Measurements from ENCODE around the gene SLC22A2.

The SLC22A2 gene

GRCh38 chr6:160203522-160203921 is 55.1 kb downstream of the SLC22A2 start:
- no peak for DNase-seq

DNA sequence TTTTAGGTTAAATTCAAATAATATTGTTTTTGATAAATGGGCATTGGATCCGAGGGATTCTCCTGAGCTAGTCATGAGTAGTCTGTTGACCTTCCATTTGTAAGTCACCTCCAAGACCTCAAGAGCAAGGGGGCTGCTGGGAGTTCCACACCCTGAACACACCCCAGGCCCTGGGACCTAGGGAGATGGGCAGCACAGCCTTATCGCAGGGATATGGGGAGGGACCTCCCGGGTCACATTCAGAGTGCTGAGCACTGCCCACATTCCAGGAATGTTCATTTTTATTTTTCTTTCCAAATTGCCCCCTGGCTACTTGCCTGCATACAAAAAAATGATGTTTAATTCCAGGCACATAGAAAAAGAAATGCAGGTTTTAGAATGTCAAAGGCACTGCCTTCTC is 55.5 kb downstream of the SLC22A2 start:
- no peak for DNase-seq

DNA sequence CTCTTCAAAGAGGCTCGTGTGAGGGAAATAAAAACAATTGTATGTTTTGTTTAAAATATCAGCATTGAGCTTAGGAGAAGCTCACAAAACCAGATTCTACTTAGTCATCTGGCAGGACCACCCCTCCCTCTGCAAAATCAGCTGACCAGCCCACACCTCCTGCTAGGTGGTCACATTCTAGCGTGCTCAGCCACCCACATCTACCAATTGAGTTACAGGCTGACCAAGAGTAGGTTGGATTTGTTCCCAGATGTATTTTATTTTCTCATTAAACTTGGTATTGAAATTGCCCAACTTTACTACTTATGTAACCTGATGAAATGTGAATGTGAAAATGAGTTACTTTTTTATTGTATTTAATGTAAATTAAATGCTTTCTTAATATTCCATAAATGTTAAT is 56.2 kb downstream of the SLC22A2 start:
- no peak for DNase-seq

DNA sequence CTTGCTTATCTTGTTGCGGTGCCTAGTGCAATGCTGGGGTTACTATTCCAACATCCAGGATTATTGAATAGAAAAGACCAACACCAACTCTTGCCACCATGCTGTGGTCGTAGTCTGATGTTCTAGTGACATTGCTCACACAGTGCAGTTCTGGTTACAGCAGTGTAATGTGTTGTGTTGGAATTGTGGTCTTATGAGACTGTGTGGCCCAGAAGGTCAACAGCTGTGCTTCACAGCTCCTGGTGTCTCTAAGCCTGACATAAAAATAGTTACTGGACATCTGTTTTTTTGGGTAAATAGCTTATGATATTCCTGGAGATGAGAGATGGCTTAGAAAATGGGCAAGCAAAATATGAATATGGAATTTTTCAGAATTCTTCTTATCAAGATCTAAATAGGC is 57.6 kb downstream of the SLC22A2 start:
- DNase-seq = no peak

DNA sequence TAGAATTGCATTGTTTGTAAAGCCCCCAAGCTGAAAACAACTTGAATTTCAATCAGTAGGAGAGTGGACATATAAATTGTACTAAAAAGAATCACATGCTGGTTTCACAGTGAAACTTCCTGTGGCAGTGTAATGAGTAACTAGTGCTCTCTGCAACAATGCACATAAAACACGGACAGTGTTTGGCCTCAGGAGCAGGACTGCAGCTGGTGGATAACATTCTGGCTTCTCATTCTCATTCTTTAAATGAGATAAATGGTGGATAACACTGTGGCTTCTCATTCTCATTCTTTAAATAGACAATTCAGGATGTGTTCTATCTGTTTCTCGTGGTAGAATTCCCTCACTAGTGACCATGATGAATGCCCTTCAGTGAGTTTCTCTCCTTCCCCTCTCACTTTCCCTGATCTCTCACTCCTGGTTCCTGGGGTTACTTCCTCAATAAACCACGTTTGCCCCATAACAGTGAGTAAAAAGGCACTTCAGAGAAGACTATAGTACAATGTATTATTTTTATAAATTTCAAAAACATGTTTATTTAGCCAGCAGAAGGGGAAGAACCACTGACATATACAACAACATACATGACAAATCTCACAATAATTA is 59.9 kb downstream of the SLC22A2 start:
- no peak for DNase-seq

DNA sequence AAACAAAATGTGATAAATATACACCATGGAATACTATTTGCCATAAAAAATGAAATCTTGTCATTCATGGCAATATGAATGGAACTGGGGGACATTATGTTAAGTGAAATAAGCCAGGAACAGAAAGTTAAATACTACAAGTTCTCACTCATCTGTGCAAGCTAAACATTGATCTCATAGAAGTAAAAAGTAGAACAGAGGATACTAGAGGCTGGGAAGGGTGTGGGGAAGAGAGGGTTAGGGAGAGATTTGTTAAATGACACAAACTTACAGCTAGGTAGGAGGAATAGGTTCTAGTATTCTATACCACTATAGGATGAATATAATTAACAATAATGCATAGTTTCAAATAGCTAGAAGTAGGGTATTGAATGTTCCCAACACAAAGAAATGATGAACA is 61.0 kb downstream of the SLC22A2 start:
- DNase-seq = no peak

GRCh38 chr6:160194808-160195207 is 63.8 kb downstream of the SLC22A2 start:
- DNase-seq = no peak

DNA sequence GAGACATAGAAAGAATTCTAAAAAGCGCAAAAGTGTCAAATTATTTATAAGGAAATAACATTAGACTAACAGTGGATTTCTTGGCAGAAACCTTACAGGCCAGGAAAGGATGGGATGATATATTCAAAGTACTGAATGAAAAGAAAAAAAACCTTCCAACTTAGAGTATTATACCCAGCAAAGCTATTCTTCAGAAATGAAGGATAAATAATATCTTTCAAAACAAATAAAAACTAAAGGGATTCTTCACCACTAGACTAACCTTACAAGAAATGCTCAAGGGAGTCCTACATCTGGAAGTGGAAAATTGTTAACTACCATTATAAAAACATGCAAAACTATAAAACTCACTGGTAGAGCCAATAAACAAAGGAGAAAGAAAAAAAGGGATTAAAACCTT is 65.8 kb downstream of the SLC22A2 start:
- DNase-seq = no peak

- no peak for DNase-seq
Observed at GRCh38 chr6:160190973-160191372, 67.6 kb downstream of the SLC22A2 start.

DNA sequence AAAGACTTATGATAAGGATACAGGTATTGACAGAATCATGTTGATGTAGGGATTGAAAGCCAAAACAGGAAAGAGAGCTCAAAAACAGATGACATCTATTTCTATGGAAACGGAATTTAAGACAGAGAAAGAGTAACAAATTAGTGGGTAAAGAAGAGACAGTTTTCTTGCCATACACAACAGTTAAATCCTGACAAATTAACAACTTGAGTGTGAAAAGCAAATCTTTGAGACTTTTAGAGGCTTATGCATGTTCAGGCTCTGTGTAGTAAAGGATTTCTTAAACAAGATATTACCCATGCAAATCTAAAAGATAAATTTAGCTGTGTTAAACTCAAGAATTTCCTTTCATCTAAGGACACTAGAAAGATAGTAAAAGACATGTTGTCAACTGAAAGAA is 68.5 kb downstream of the SLC22A2 start:
- DNase-seq = no peak

- DNase-seq = no peak
Observed at GRCh38 chr6:160188773-160189172, 69.8 kb downstream of the SLC22A2 start.

DNA sequence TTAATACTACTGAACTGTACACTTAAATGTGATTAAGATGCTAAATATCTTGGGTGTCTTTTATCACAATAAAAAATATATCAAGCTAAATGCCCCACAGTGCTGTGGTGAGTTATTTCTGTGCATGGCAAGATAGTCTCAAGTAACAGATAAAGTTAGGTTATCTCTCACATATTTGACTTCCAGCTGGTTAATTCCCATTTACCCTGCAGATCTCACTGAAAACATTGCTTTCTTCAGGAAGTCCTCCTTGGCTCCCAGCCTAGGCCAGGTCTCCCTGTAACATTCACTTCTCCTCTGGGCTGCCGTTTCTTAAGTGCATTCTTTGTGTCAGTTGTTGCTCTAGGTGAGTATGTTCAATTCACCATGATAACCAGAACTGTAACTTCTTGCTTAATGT is 77.9 kb downstream of the SLC22A2 start:
- no peak for DNase-seq

GRCh38 chr6:160178271-160178670 is 80.3 kb downstream of the SLC22A2 start:
- DNase-seq = no peak

DNA sequence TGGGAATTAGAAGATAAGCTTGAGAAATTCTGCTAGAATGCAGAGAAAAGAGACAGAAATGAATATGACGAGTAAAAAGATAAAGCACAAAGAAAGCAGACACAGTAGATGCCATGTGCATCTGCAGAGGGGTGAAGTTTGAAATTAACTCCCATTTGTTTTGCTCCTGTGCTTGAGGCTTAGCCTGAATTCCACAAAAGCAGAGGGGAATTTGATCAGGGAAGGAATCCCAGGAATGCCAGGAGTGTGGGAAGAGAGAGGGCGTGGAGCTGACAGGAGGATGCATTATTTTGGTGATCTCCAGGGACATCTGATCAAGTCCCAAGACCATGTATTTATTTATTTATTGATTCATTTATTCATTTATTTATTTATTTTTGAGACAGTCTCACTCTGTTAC is 81.4 kb downstream of the SLC22A2 start:
- DNase-seq = no peak

- no peak for DNase-seq
Observed at GRCh38 chr6:160174681-160175080, 83.9 kb downstream of the SLC22A2 start.

DNA sequence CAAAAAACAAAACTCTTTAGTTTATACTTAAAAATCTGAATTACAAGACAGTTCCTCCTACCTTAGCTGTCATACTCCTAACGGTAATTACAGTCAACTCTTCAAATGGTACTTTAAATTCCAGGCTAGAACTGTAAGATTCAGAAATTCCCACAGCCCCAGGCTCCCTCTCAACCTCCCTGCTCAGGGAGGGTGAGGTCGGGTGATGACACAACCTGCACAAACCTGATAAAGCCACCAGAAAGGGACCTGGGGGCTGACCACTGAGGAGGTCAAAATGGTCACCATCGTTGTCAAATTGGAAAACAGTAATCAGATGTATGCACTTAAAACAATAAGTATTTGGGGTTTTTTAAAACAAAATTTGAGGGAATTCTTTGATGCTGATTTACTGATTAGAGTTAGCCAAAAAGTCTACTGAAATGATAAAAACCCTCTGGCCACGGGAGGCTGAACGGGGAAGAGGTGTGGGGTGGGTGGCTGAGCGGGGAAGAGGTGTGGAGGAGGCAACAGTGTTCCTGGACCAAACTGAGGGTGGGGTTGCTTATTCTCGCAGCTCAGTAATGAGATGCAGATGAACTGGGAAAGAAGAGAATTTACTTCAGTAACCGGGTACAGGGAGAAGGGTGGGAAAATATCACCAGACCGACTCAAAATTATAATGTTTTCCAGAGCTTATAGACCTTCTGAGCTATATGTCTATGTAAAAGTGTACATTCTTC is 84.7 kb downstream of the SLC22A2 start:
- no peak for DNase-seq

DNA sequence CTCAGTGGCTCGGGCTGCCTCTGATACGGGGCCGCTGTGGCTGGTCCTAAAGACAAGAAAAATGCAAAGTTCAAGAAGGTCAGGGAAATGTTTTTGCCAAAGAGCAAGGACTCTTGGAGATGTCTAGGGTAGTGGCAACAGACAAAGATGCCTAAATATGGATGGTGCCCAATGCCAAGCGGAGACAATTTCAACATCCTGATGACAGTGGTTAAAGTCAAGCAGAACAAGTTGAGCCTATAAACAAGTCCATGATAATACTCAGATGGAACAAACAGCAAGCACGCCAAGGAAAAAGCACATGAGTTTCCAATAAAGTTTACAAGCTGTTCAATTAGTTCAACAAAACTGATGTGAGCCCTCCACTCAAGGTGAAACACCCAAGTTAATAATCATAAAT is 85.9 kb downstream of the SLC22A2 start:
- DNase-seq = no peak

DNA sequence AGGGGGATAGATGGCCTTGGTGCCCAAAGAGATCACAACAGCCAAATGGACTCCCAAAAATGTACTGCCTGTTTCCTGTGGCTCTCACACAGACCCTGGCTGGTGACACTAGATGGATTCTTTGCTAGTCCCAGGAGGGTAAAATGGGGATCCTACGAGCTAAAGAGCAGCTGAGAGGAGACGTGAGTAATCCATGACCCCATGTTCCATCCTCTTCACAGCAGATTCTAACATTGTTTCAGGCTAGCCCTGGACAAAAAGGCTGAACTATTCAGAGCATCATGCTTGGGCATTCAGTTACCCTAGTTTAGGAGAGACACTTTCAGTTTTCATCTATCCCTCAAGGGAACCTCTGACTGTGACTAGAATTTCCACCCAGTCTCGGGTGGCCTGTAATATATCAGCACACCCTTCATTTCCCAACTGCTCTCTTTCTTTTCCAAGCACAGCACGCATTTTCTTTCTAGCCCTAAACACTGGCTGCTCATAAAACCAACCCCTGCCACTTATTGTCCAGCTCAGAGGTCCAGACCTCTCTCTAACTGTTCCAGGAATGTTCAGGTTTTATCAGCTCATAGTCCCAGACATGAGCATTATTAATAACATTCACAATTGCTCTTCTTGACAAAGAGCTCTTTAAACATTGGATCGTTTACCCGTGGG is 88.5 kb downstream of the SLC22A2 start:
- no peak for DNase-seq

DNA sequence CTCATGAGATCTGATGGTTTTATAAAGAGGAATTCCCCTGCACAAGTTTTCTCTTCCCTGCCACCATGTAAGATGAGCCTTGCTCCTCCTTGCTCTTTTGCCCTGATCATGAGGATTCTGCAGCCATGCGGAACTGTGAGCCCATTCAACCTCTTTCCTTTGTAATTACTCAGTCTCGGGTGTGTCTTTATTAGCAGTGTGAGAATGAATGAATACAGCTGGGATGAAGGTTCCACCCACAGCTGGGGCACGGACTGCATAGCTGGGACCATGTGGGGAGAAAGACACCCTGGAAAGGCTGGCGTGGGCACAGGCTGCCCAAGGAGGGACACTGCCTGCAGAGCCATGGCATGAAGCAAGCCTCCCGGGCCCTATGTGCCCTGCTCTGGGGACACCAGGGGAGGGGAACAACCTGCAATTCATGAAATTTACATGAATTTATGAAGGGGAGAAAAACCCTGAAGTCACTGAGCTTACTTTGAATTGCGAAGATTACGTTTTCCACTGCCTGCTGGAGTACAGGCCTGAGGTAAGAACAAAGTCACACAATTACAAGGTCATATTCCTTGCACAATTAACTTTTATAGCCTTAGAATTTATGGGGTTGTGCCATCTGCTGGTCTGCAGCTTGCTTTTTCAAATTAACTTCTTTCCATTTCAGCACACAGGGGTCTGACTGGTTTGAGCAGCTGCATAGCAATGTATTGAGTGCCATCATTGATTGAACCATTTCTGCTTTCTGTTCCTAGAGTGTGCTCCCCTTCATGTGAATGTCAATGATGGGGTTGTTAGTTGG is 90.8 kb downstream of the SLC22A2 start:
- no peak for DNase-seq

Data from NCI-H2171 (cell line).